ENCODE results near the gene DUS3L. TPM values are rescaled to one million over a fixed set of nuclear protein-coding genes. Genes with fewer than 3 reads are reported as not detected.

DUS3L gene
- total RNA-seq, 1 experiment from 2014 or later = 77.6 TPM

- CTCF ChIA-PET = interaction anchor here (0.6 to 4.3 kb wide), 5 partner anchors 17 to 185 kb away, joined by 3 to 25 read pairs (median 3); no protein-coding TSS in a partner anchor
- intact Hi-C loops (cut with micrococcal nuclease) = loop anchor here (10.0 kb wide), 1 partner anchor 178 kb away; no protein-coding TSS in a partner anchor
- no TSS peak for BruUV-seq (replicated peaks)
These were observed 15.9 kb upstream of the DUS3L start for GRCh38 chr19:5806905-5807304.

GRCh38 chr19:5806133-5806489, 15.1 kb upstream of the DUS3L start:
- ChIA-PET POLR2A (interaction anchor here (0.6 kb wide), 1 partner anchor 44 kb away, joined by 3 read pairs; no protein-coding TSS in a partner anchor), CTCF (interaction anchor here (0.6 to 4.3 kb wide), 6 partner anchors 12 to 625 kb away, joined by 3 to 25 read pairs (median 4); no protein-coding TSS in a partner anchor)
- no peaks in the 10 kb centered on the region for H3K4me1 Mint-ChIP-seq (ENCODE audit: insufficient read depth, unreplicated experiment)
- peak; percentile 23 for TF ChIP-seq CTCF (IDR thresholded peaks at IDR 0.05; ENCODE audit: unreplicated experiment)
- no peak for DNase-seq (ENCODE audit: unreplicated experiment)
- H3K36me3 Mint-ChIP-seq (ENCODE audit: insufficient read depth, unreplicated experiment) = peaks cover 9% of the 10 kb centered on the region
- H3K27ac Mint-ChIP-seq (ENCODE audit: low read depth, unreplicated experiment) = no peak overlapping the region
- no peaks in the 10 kb centered on the region for H3K9me3 Mint-ChIP-seq (ENCODE audit: unreplicated experiment)
- intact Hi-C loops (cut with micrococcal nuclease) = loop anchor here (10.0 kb wide), 1 partner anchor 179 kb away; no protein-coding TSS in a partner anchor
- no TSS peak for BruUV-seq (replicated peaks)
- peak overlapping the region; percentile 29 for H3K4me3 Mint-ChIP-seq (ENCODE audit: unreplicated experiment)
- no peaks in the 10 kb centered on the region for H3K27me3 Mint-ChIP-seq (ENCODE audit: insufficient read depth, unreplicated experiment)

More at GRCh38 chr19:5806905-5807304, 15.9 kb upstream of the DUS3L start:
- Mint-ChIP-seq H3K36me3 (ENCODE audit: insufficient read depth, unreplicated experiment) (peaks cover 9% of the 10 kb centered on the region), H3K4me3 (ENCODE audit: unreplicated experiment) (no peak overlapping the region), H3K27ac (ENCODE audit: low read depth, unreplicated experiment) (no peak overlapping the region), H3K4me1 (ENCODE audit: insufficient read depth, unreplicated experiment) (no peaks in the 10 kb centered on the region), H3K9me3 (ENCODE audit: unreplicated experiment) (no peaks in the 10 kb centered on the region), H3K27me3 (ENCODE audit: insufficient read depth, unreplicated experiment) (no peaks in the 10 kb centered on the region)
- TF ChIP-seq CTCF (IDR thresholded peaks at IDR 0.05; ENCODE audit: unreplicated experiment) = no peak
- POLR2A ChIA-PET = interaction anchor here (0.6 kb wide), 1 partner anchor 44 kb away, joined by 3 read pairs; no protein-coding TSS in a partner anchor
- no peak for DNase-seq (ENCODE audit: unreplicated experiment)

GRCh38 chr19:5805462-5806132, 14.6 kb upstream of the DUS3L start:
- peak; percentile 77 for TF ChIP-seq CTCF (IDR thresholded peaks at IDR 0.05; ENCODE audit: unreplicated experiment)
- H3K4me3 Mint-ChIP-seq (ENCODE audit: unreplicated experiment) = peak overlapping the region; percentile 29
- no peaks in the 10 kb centered on the region for H3K4me1 Mint-ChIP-seq (ENCODE audit: insufficient read depth, unreplicated experiment)
- H3K9me3 Mint-ChIP-seq (ENCODE audit: unreplicated experiment) = no peaks in the 10 kb centered on the region
- H3K36me3 Mint-ChIP-seq (ENCODE audit: insufficient read depth, unreplicated experiment) = peaks cover 9% of the 10 kb centered on the region
- no TSS peak for BruUV-seq (replicated peaks)
- POLR2A ChIA-PET = no interaction called here
- CTCF ChIA-PET = interaction anchor here (0.6 to 0.7 kb wide), 4 partner anchors 11 to 625 kb away, joined by 3 to 4 read pairs (median 3); no protein-coding TSS in a partner anchor
- intact Hi-C loops (cut with micrococcal nuclease) = loop anchor here (2.0 to 10.0 kb wide), 2 partner anchors 87 to 179 kb away; no protein-coding TSS in a partner anchor
- H3K27me3 Mint-ChIP-seq (ENCODE audit: insufficient read depth, unreplicated experiment) = no peaks in the 10 kb centered on the region
- peak; percentile 72 for DNase-seq (ENCODE audit: unreplicated experiment)
- H3K27ac Mint-ChIP-seq (ENCODE audit: low read depth, unreplicated experiment) = no peak overlapping the region
